Smooth muscle cell (in vitro differentiated cells): Measurements from ENCODE around the gene LPP. TPM values are rescaled to one million over a fixed set of nuclear protein-coding genes. Genes with fewer than 3 reads are reported as not detected.

ENCODE experiments used
- DNase-seq: peaks from one replicate; lab custom pipeline; 2025; ENCODE audit not compliant: unreplicated experiment; lab: John Stamatoyannopoulos, UW
- H2AFZ ChIP-seq: fragments of 200-600 bp; sonication (generic); 2 replicates; pipeline ENCODE4 v1.6.0; 2016; ENCODE audit warnings: antibody characterized with exemption, low read depth, mild to moderate bottlenecking
- H3F3A ChIP-seq: fragments of 200-600 bp; sonication (generic); 2 replicates; pipeline ENCODE4 v1.6.0; 2017; ENCODE audit warnings: antibody characterized with exemption, low read depth
- H3K27ac ChIP-seq: fragments of 200-600 bp; sonication (generic); 2 replicates; pipeline ENCODE4 v1.5.1; 2016; ENCODE audit warnings: low read depth, mild to moderate bottlenecking
- H3K27me3 ChIP-seq: fragments of 200-600 bp; sonication (generic); 2 replicates; pipeline ENCODE4 v1.6.1; 2016; ENCODE audit warnings: low read depth, mild to moderate bottlenecking
- H3K36me3 ChIP-seq: fragments of 200-600 bp; sonication (generic); 2 replicates; pipeline ENCODE4 v1.5.1; 2016; ENCODE audit warnings: low read depth
- H3K4me1 ChIP-seq: fragments of 200-600 bp; sonication (generic); 2 replicates; pipeline ENCODE4 v1.5.1; 2016; ENCODE audit warnings: low read depth
- H3K4me2 ChIP-seq: fragments of 200-600 bp; sonication (generic); 2 replicates; pipeline ENCODE4 v1.6.0; 2016; ENCODE audit warnings: mild to moderate bottlenecking
- H3K4me3 ChIP-seq: fragments of 200-600 bp; sonication (generic); 2 replicates; pipeline ENCODE4 v1.5.1; 2016; ENCODE audit warnings: mild to moderate bottlenecking
- H3K79me2 ChIP-seq: fragments of 200-600 bp; sonication (generic); 2 replicates; pipeline ENCODE4 v1.6.0; 2016; ENCODE audit warnings: low read depth, mild to moderate bottlenecking
- H3K9ac ChIP-seq: fragments of 200-600 bp; sonication (generic); 2 replicates; pipeline ENCODE4 v1.6.0; 2016; ENCODE audit warnings: low read depth
- H3K9me3 ChIP-seq: fragments of 200-600 bp; sonication (generic); replicated peaks from 2 replicates; pipeline ENCODE4 v1.5.1; 2016; ENCODE audit warnings: low read depth
- H4K20me1 ChIP-seq: fragments of 200-600 bp; sonication (generic); 2 replicates; pipeline ENCODE4 v1.6.0; 2016; ENCODE audit warnings: low read depth
- WGBS: methylation state at CpG from one replicate; pipeline ENCODE4 v1.1.7; 2016; ENCODE audit warnings: low lambda C conversion rate; 5-methylcytosine and 5-hydroxymethylcytosine counted together
- polyA plus RNA-seq: library from polyadenylated mRNA; unstranded; fragments of >200 nt; fragmentation: Nextera tagmentation; extraction: Ambion mirVana; gene quantifications from 2 replicates; pipeline ENCODE4 v1.2.1, GENCODE V29; 2016
- total RNA-seq: library from RNA; depleted of rRNA; stranded (reverse); fragments of >200 nt; gene quantifications from 2 replicates; pipeline ENCODE4 v1.2.3, GENCODE V29; 2014
- TF ChIP-seq, protein P1 (sequence below): fragments of 200-600 bp; sonication (generic); IDR thresholded peaks from 2 replicates; pipeline ENCODE4 v1.5.1; 2017; ENCODE audit warnings: borderline replicate concordance, mild to moderate bottlenecking, antibody characterized with exemption; ENCODE audit not compliant: insufficient read depth, poor library complexity, severe bottlenecking

LPP gene
- total and polyA plus RNA-seq, 2 experiments from 2014 or later, result 42.3 to 128 TPM

DNA sequence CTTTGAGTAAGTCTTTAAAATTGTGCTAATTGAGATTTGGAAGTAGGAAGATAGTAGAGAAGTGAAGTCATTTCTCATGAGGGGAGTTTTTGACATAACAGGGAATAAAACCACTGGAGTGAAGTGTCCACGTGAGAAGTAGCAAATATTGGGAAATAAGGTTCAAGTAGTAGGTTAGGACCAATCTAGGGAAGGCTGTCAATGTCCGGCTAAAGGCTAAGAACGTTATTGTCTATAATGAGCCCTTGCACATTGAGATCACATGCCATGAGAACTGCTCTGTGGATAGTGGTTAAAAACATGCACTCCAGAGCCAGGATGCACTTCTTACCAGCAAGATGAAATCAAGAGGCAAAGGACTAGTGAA lies 557.9 kb downstream of the LPP start:
- Histone ChIP-seq H3K4me2 (no peak overlapping the region), H3K79me2 (peaks cover 5% of the 10 kb centered on the region), H3K9ac (peak overlapping the region; percentile 6), H3K36me3 (no peaks in the 10 kb centered on the region), H3K9me3 (no peaks in the 10 kb centered on the region), H3K4me1 (no peaks in the 10 kb centered on the region), H2AFZ (no peak overlapping the region), H3K27me3 (no peaks in the 10 kb centered on the region), H3K4me3 (no peak overlapping the region), H3F3A (peaks cover 8% of the 10 kb centered on the region), H3K27ac (peak overlapping the region; percentile 52), H4K20me1 (peaks cover 14% of the 10 kb centered on the region)
- no peak for DNase-seq
- WGBS, result 90% methylated on average over 3 of the region's 3 CpGs
- TF ChIP-seq, protein P1, sequence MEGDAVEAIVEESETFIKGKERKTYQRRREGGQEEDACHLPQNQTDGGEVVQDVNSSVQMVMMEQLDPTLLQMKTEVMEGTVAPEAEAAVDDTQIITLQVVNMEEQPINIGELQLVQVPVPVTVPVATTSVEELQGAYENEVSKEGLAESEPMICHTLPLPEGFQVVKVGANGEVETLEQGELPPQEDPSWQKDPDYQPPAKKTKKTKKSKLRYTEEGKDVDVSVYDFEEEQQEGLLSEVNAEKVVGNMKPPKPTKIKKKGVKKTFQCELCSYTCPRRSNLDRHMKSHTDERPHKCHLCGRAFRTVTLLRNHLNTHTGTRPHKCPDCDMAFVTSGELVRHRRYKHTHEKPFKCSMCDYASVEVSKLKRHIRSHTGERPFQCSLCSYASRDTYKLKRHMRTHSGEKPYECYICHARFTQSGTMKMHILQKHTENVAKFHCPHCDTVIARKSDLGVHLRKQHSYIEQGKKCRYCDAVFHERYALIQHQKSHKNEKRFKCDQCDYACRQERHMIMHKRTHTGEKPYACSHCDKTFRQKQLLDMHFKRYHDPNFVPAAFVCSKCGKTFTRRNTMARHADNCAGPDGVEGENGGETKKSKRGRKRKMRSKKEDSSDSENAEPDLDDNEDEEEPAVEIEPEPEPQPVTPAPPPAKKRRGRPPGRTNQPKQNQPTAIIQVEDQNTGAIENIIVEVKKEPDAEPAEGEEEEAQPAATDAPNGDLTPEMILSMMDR, result no peak

DNA sequence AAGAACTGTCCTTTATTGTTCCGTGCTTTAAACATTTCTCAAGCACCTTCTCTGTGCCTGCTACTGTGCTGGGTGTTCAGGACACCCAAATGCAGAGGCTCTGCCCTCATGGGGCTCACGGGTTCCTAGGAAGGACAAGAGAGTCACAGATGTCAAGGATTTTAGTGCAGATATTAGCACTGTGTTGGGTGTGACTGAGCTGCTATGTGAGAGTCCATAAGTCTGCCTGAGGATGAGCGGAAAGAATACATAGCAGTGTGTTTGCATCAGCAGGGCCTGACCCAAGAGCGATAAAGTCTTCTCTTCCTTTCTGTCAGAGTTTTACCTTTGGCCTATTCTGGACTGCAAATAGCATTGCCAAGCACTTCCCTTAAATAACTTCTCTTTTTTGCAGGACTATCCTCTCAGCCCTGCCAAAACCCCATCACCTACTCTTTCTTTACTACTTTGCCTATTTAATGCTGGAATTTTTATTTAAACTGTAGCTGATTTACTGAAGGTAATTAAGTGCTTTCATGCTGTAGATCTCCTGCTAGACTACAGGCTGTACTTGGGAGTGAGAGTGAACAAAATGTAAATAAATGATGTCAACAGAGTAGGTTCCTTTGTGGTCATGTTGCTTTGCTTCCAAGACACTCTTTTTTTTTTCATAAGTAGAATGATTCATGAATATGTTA lies 558.4 kb downstream of the LPP start:
- no peaks in the 10 kb centered on the region for H3K9me3 ChIP-seq
- no peaks in the 10 kb centered on the region for H3K4me1 ChIP-seq
- H3K36me3 ChIP-seq, result no peaks in the 10 kb centered on the region
- no peak for DNase-seq
- no peak overlapping the region for H3K4me3 ChIP-seq
- TF ChIP-seq, protein P1, result no peak
- peaks cover 5% of the 10 kb centered on the region for H3K79me2 ChIP-seq
- no peak overlapping the region for H3K4me2 ChIP-seq
- no peak overlapping the region for H2AFZ ChIP-seq
- H3K27ac ChIP-seq, result peak overlapping the region; percentile 52
- H3F3A ChIP-seq, result peaks cover 8% of the 10 kb centered on the region
- H4K20me1 ChIP-seq, result peaks cover 15% of the 10 kb centered on the region
- H3K27me3 ChIP-seq, result no peaks in the 10 kb centered on the region
- H3K9ac ChIP-seq, result peak overlapping the region; percentile 6
- WGBS, result 70% methylated on average over 4 of the region's 4 CpGs

- no peak overlapping the region for H3K4me2 ChIP-seq
- peak overlapping the region; percentile 52 for H3K27ac ChIP-seq
- WGBS, result 96% methylated on average over 3 of the region's 3 CpGs
Measured at GRCh38 chr3:188712991-188713390, 559.0 kb downstream of the LPP start.

More at GRCh38 chr3:188712991-188713390, 559.0 kb downstream of the LPP start:
- TF ChIP-seq, protein P1, result no peak
- peaks cover 8% of the 10 kb centered on the region for H3F3A ChIP-seq
- H3K36me3 ChIP-seq, result no peaks in the 10 kb centered on the region
- H3K79me2 ChIP-seq, result peaks cover 5% of the 10 kb centered on the region
- H4K20me1 ChIP-seq, result peaks cover 15% of the 10 kb centered on the region
- DNase-seq, result no peak
- H3K9ac ChIP-seq, result no peak overlapping the region
- no peaks in the 10 kb centered on the region for H3K27me3 ChIP-seq
- no peaks in the 10 kb centered on the region for H3K9me3 ChIP-seq
- H3K4me3 ChIP-seq, result no peak overlapping the region
- H3K4me1 ChIP-seq, result no peaks in the 10 kb centered on the region
- no peak overlapping the region for H2AFZ ChIP-seq
